GM23338 (cell line): ENCODE measurements around the gene CBX6. TPM values are rescaled to one million over a fixed set of nuclear protein-coding genes. Genes with fewer than 3 reads are reported as not detected.

Experiments
- ATAC-seq: fragments of 200-7000 bp; cut with Tn5 transposase; 3 replicates; pipeline ENCODE4 v1.9.1; 2020
- DNase-seq: peaks from one replicate; pipeline ENCODE4 v3.0.0-alpha.2; 2015; ENCODE audit warnings: low spot score
- H2AFZ ChIP-seq: fragments of 200-600 bp; sonication (generic); 2 replicates; pipeline ENCODE4 v1.8.0; 2016; ENCODE audit warnings: antibody characterized with exemption, mild to moderate bottlenecking, moderate library complexity
- H3F3A ChIP-seq: fragments of 200-600 bp; sonication (generic); replicated peaks from 2 replicates; pipeline ENCODE4 v1.8.0; 2017; ENCODE audit warnings: antibody characterized with exemption, mixed run types, low read depth
- H3K27ac ChIP-seq: fragments of 200-600 bp; sonication (generic); 2 replicates; pipeline ENCODE4 v1.6.1; 2016; ENCODE audit warnings: low read depth
- H3K27me3 ChIP-seq: fragments of 200-600 bp; sonication (generic); 2 replicates; pipeline ENCODE4 v1.8.0; 2016; ENCODE audit warnings: mild to moderate bottlenecking, mixed run types, moderate library complexity; ENCODE audit not compliant: insufficient read depth
- H3K36me3 ChIP-seq: fragments of 200-600 bp; sonication (generic); 2 replicates; pipeline ENCODE4 v1.8.0; 2016; ENCODE audit warnings: mild to moderate bottlenecking; ENCODE audit not compliant: insufficient read depth
- H3K4me1 ChIP-seq: fragments of 200-600 bp; sonication (generic); 2 replicates; pipeline ENCODE4 v1.8.0; 2016; ENCODE audit warnings: mild to moderate bottlenecking, moderate library complexity; ENCODE audit not compliant: insufficient read depth
- H3K4me2 ChIP-seq: fragments of 200-600 bp; sonication (generic); 2 replicates; pipeline ENCODE4 v1.7.1; 2017; ENCODE audit warnings: mixed run types
- H3K4me3 ChIP-seq: fragments of 200-600 bp; sonication (generic); 2 replicates; pipeline ENCODE4 v1.6.1; 2016; ENCODE audit warnings: mixed run types
- H3K79me2 ChIP-seq: fragments of 200-600 bp; sonication (generic); replicated peaks from 2 replicates; pipeline ENCODE4 v1.8.0; 2017; ENCODE audit warnings: mild to moderate bottlenecking; ENCODE audit not compliant: insufficient read depth
- H3K9me2 ChIP-seq: fragments of 200-600 bp; sonication (generic); 2 replicates; pipeline ENCODE4 v1.8.0; 2017; ENCODE audit not compliant: insufficient read depth
- H4K20me1 ChIP-seq: fragments of 200-600 bp; sonication (generic); replicated peaks from 2 replicates; pipeline ENCODE4 v1.8.0; 2017; ENCODE audit warnings: mild to moderate bottlenecking; ENCODE audit not compliant: insufficient read depth
- H3K27ac Mint-ChIP-seq: 2 replicates; pipeline ENCODE4 v1.8.0; 2020; ENCODE audit warnings: inconsistent platforms, mild to moderate bottlenecking, moderate library complexity, mixed read lengths
- H3K27me3 Mint-ChIP-seq: 3 replicates; pipeline ENCODE4 v1.8.0; 2022; ENCODE audit warnings: low read depth, mild to moderate bottlenecking, moderate library complexity, mixed read lengths, inconsistent platforms; ENCODE audit not compliant: insufficient read depth, poor library complexity
- H3K36me3 Mint-ChIP-seq: 3 replicates; pipeline ENCODE4 v1.8.0; 2021; ENCODE audit warnings: low read depth, mild to moderate bottlenecking, inconsistent platforms, moderate library complexity, mixed read lengths
- H3K4me1 Mint-ChIP-seq: 3 replicates; pipeline ENCODE4 v1.8.0; 2020; ENCODE audit warnings: mild to moderate bottlenecking, inconsistent platforms, mixed read lengths
- H3K4me3 Mint-ChIP-seq: 3 replicates; pipeline ENCODE4 v1.8.0; 2021; ENCODE audit warnings: moderate library complexity, mild to moderate bottlenecking, inconsistent platforms, mixed read lengths
- H3K9me3 Mint-ChIP-seq: 3 replicates; pipeline ENCODE4 v1.8.0; 2020; ENCODE audit warnings: moderate library complexity, mild to moderate bottlenecking, inconsistent platforms, mixed read lengths
- CTCF ChIP-seq, 2 experiments: fragments of 200-600 bp in 1 of 2; sonication (generic) in 1 of 2; conservative IDR thresholded peaks; 2 replicates each; pipeline versions ENCODE4 v1.5.1 to v1.6.1; 2016 to 2017; ENCODE audit warnings: antibody characterized with exemption in 2 of 2, low read depth in 2 of 2, mild to moderate bottlenecking in 2 of 2, moderate library complexity in 1 of 2
- JUNB ChIP-seq: IDR thresholded peaks from one replicate; pipeline ENCODE4 v1.6.1; 2016; ENCODE audit warnings: antibody characterized with exemption; ENCODE audit not compliant: unreplicated experiment
- POLR2AphosphoS5 ChIP-seq: IDR thresholded peaks from 2 replicates; pipeline ENCODE4 v1.6.1; 2016; ENCODE audit warnings: antibody characterized with exemption, low read depth
- STAT1 ChIP-seq: IDR thresholded peaks from one replicate; pipeline ENCODE4 v1.6.1; 2016; ENCODE audit warnings: antibody characterized with exemption; ENCODE audit not compliant: unreplicated experiment
- ZNF114 ChIP-seq: fragments of 250-450 bp; sonication (Bioruptor Pico); IDR thresholded peaks from 2 replicates; pipeline ENCODE4 v1.5.0; 2020; ENCODE audit warnings: mild to moderate bottlenecking, moderate library complexity
- polyA plus RNA-seq: library from polyadenylated mRNA; unstranded; fragments of >200 nt; fragmentation: Nextera tagmentation; extraction: Ambion mirVana; gene quantifications from 2 replicates; pipeline ENCODE4 v1.2.1, GENCODE V29; 2016
- total RNA-seq: library from RNA; depleted of rRNA; stranded (reverse); fragments of >200 nt; shearing (Covaris generic); gene quantifications from 2 replicates; pipeline ENCODE4 v1.2.3, GENCODE V29; 2014

CBX6 gene
- total and polyA plus RNA-seq, 2 experiments from 2014 or later = 18.5 to 23.0 TPM

- peak overlapping the region; percentile 1; the same call in 1 of the 2 replicates for H3K27ac ChIP-seq
- peaks cover 54% of the 10 kb centered on the region for H3K4me1 Mint-ChIP-seq
- H3K27me3 Mint-ChIP-seq = peaks cover 12% of the 10 kb centered on the region
- H2AFZ ChIP-seq = no peak overlapping the region
- no peaks in the 10 kb centered on the region for H3K9me2 ChIP-seq
- ATAC-seq (peak; percentile 1; the same call in 2 of the 3 replicates), DNase-seq (peak; percentile 67)
- H3K27me3 ChIP-seq = no peaks in the 10 kb centered on the region
- TF ChIP-seq JUNB = no peak
- peak overlapping the region; percentile 42; the same call in 1 of the 3 replicates for H3K4me3 Mint-ChIP-seq
- peaks cover 30% of the 10 kb centered on the region for H4K20me1 ChIP-seq
- peaks cover 28% of the 10 kb centered on the region for H3K36me3 Mint-ChIP-seq
- peak overlapping the region; percentile 95 for H3K27ac Mint-ChIP-seq
- H3F3A ChIP-seq = 0 out of 2 replicates have a peak, but pooled peaks cover 7% of the 10 kb centered on the region
- H3K79me2 ChIP-seq = no peaks in the 10 kb centered on the region
- H3K9me3 Mint-ChIP-seq = no peaks in the 10 kb centered on the region
- H3K4me3 ChIP-seq = 0 out of 2 replicates have a peak overlapping the region, but pooled peaks have one; percentile 2
- peaks cover 58% of the 10 kb centered on the region for H3K4me1 ChIP-seq
- peak overlapping the region; percentile 39 for H3K4me2 ChIP-seq
- H3K36me3 ChIP-seq = 0 out of 2 replicates have a peak, but pooled peaks cover 4% of the 10 kb centered on the region
Measured at GRCh38 chr22:38864361-38865191, 7.4 kb downstream of the CBX6 start.

- Histone ChIP-seq H3K36me3 (no peaks in the 10 kb centered on the region), H3F3A (0 out of 2 replicates have a peak, but pooled peaks cover 4% of the 10 kb centered on the region), H3K4me1 (peaks cover 52% of the 10 kb centered on the region), H3K4me2 (peak overlapping the region; percentile 39; the same call in 1 of the 2 replicates), H3K27ac (no peak overlapping the region), H3K27me3 (no peaks in the 10 kb centered on the region), H4K20me1 (peaks cover 30% of the 10 kb centered on the region), H3K9me2 (no peaks in the 10 kb centered on the region), H3K79me2 (no peaks in the 10 kb centered on the region), H3K4me3 (no peak overlapping the region), H2AFZ (no peak overlapping the region)
- Mint-ChIP-seq H3K27ac (no peak overlapping the region; the same call in 1 of the 2 replicates), H3K4me3 (peak overlapping the region; percentile 42; the same call in 1 of the 3 replicates), H3K9me3 (no peaks in the 10 kb centered on the region), H3K27me3 (peaks cover 13% of the 10 kb centered on the region), H3K4me1 (peaks cover 48% of the 10 kb centered on the region), H3K36me3 (peaks cover 20% of the 10 kb centered on the region)
- TF ChIP-seq ZNF114 (CRISPR knock-in tag) = no peak
- TF ChIP-seq POLR2AphosphoS5 = peak; percentile 3; the same call in 1 of the 2 replicates
- ATAC-seq (no peak), DNase-seq (no peak)
Measured at GRCh38 chr22:38863531-38864131, 8.4 kb downstream of the CBX6 start.

GRCh38 chr22:38862375-38863329 lies 9.4 kb downstream of the CBX6 start:
- DNase-seq (peak; percentile 59), ATAC-seq (peak; percentile 19)
- no peak overlapping the region; the same call in 1 of the 2 replicates for H3K27ac Mint-ChIP-seq
- no peak overlapping the region for H3K4me3 ChIP-seq
- H3K4me2 ChIP-seq = peak overlapping the region; percentile 68
- peaks cover 11% of the 10 kb centered on the region for H3K36me3 Mint-ChIP-seq
- H3K79me2 ChIP-seq = no peaks in the 10 kb centered on the region
- TF ChIP-seq POLR2AphosphoS5 (peak; percentile 41; the same call in 1 of the 2 replicates), CTCF (conservative IDR thresholded peaks at IDR 0.05; ENCODE audit: low read depth in 2 of 2) (no peak), STAT1 (no peak)
- peaks cover 20% of the 10 kb centered on the region for H3K27me3 Mint-ChIP-seq
- H3F3A ChIP-seq = 0 out of 2 replicates have a peak, but pooled peaks cover 4% of the 10 kb centered on the region
- no peaks in the 10 kb centered on the region for H3K9me2 ChIP-seq
- no peak overlapping the region for H3K4me3 Mint-ChIP-seq
- H3K4me1 Mint-ChIP-seq = peaks cover 44% of the 10 kb centered on the region
- H3K36me3 ChIP-seq = no peaks in the 10 kb centered on the region
- H3K27ac ChIP-seq = 0 out of 2 replicates have a peak overlapping the region, but pooled peaks have one; percentile 55
- no peak overlapping the region for H2AFZ ChIP-seq
- no peaks in the 10 kb centered on the region for H3K9me3 Mint-ChIP-seq
- H4K20me1 ChIP-seq = peaks cover 22% of the 10 kb centered on the region
- no peaks in the 10 kb centered on the region for H3K27me3 ChIP-seq
- H3K4me1 ChIP-seq = peaks cover 51% of the 10 kb centered on the region
